Measurements from ENCODE around the gene TIGD7. TPM values are rescaled to one million over a fixed set of nuclear protein-coding genes. Genes with fewer than 3 reads are reported as not detected.
A peak's percentile ranks its signal among the peaks of the same experiment; 100 is the strongest.
"Not testable (repeated sequence)": the region's sequence is repeated elsewhere in the genome, so short reads cannot be mapped to it uniquely, and the experiment has no call there.

The TIGD7 gene
- total RNA-seq, 1 experiment from 2014 or later = 5.5 TPM

GRCh38 chr16:3274490-3274889 lies 30.7 kb downstream of the TIGD7 start:
- ChIA-PET POLR2A (ENCODE audit: unreplicated experiment) (interaction anchor here (0.5 kb wide), 1 partner anchor 116 kb away, joined by 13 read pairs; no protein-coding TSS in a partner anchor), CTCF (no interaction called here)
- Histone ChIP-seq H3K36me3 (ENCODE audit: low read depth, low read length) (no peaks in the 10 kb centered on the region), H3K9ac (ENCODE audit: low read length) (no peak overlapping the region), H3K4me1 (ENCODE audit: insufficient read depth, low read length) (no peaks in the 10 kb centered on the region), H3K4me2 (ENCODE audit: low read length) (no peak overlapping the region), H2AFZ (ENCODE audit: low read length) (no peak overlapping the region), H4K20me1 (ENCODE audit: low read length) (no peaks in the 10 kb centered on the region), H3K27ac (ENCODE audit: low read length) (no peak overlapping the region), H3K9me2 (replicated peaks; ENCODE audit: low read length) (no peaks in the 10 kb centered on the region), H3K4me3 (ENCODE audit: low read length) (no peak overlapping the region), H3K79me2 (ENCODE audit: low read length) (no peaks in the 10 kb centered on the region), H3K27me3 (ENCODE audit: low read length) (no peaks in the 10 kb centered on the region), H3F3A (ENCODE audit: low read length, unreplicated experiment) (no peaks in the 10 kb centered on the region), H3K9me3 (ENCODE audit: low read length) (no peaks in the 10 kb centered on the region)
- BruUV-seq (replicated peaks) = no TSS peak
- TF ChIP-seq EZH2 (IDR thresholded peaks at IDR 0.05; ENCODE audit: low read length, unreplicated experiment) (no peak), EZH2phosphoT487 (IDR thresholded peaks at IDR 0.05; ENCODE audit: borderline replicate concordance, low read length) (no peak)
- TF ChIP-seq, protein P1, sequence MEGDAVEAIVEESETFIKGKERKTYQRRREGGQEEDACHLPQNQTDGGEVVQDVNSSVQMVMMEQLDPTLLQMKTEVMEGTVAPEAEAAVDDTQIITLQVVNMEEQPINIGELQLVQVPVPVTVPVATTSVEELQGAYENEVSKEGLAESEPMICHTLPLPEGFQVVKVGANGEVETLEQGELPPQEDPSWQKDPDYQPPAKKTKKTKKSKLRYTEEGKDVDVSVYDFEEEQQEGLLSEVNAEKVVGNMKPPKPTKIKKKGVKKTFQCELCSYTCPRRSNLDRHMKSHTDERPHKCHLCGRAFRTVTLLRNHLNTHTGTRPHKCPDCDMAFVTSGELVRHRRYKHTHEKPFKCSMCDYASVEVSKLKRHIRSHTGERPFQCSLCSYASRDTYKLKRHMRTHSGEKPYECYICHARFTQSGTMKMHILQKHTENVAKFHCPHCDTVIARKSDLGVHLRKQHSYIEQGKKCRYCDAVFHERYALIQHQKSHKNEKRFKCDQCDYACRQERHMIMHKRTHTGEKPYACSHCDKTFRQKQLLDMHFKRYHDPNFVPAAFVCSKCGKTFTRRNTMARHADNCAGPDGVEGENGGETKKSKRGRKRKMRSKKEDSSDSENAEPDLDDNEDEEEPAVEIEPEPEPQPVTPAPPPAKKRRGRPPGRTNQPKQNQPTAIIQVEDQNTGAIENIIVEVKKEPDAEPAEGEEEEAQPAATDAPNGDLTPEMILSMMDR (conservative IDR thresholded peaks at IDR 0.05; ENCODE audit: low read depth, low read length) = no peak
- DNase-seq (peak; percentile 2), ATAC-seq (no peak; the same call in 1 of the 2 replicates)
- intact Hi-C loops (cut with micrococcal nuclease) = no loop called here

- ATAC-seq; H3K79me2 ChIP-seq (ENCODE audit: low read length); H3K27ac ChIP-seq (ENCODE audit: low read length); H3K4me2 ChIP-seq (ENCODE audit: low read length); H2AFZ ChIP-seq (ENCODE audit: low read length); H4K20me1 ChIP-seq (ENCODE audit: low read length); H3K9me3 ChIP-seq (ENCODE audit: low read length); H3K36me3 ChIP-seq (ENCODE audit: low read depth, low read length); intact Hi-C loops (cut with micrococcal nuclease); BruUV-seq (replicated peaks); H3F3A ChIP-seq (ENCODE audit: low read length, unreplicated experiment); H3K4me3 ChIP-seq (ENCODE audit: low read length); H3K4me1 ChIP-seq (ENCODE audit: insufficient read depth, low read length); H3K9ac ChIP-seq (ENCODE audit: low read length); POLR2A ChIA-PET (ENCODE audit: unreplicated experiment); DNase-seq; H3K9me2 ChIP-seq (replicated peaks; ENCODE audit: low read length); H3K27me3 ChIP-seq (ENCODE audit: low read length); CTCF ChIA-PET: not testable (repeated sequence)
These were observed 33.9 kb downstream of the TIGD7 start for GRCh38 chr16:3271281-3271680.

DNA sequence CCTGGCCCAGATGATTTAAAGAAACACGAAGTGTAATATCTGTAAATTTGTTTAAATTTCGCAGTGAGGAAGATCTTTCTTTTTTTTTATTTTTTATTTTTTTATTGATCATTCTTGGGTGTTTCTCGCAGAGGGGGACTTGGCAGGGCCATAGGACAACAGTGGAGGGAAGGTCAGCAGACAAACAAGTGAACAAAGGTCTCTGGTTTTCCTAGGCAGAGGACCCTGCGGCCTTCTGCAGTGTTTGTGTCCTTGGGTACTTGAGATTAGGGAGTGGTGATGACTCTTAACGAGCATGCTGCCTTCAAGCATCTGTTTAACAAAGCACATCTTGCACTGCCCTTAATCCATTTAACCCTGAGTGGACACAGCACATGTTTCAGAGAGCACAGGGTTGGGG lies 34.5 kb downstream of the TIGD7 start:
- H3K36me3 ChIP-seq (ENCODE audit: low read depth, low read length); ATAC-seq; CTCF ChIA-PET; BruUV-seq (replicated peaks); H2AFZ ChIP-seq (ENCODE audit: low read length); H3K27me3 ChIP-seq (ENCODE audit: low read length); H3F3A ChIP-seq (ENCODE audit: low read length, unreplicated experiment); POLR2A ChIA-PET (ENCODE audit: unreplicated experiment); H3K27ac ChIP-seq (ENCODE audit: low read length); H3K4me2 ChIP-seq (ENCODE audit: low read length); H4K20me1 ChIP-seq (ENCODE audit: low read length); H3K79me2 ChIP-seq (ENCODE audit: low read length); intact Hi-C loops (cut with micrococcal nuclease); H3K4me1 ChIP-seq (ENCODE audit: insufficient read depth, low read length); H3K9me2 ChIP-seq (replicated peaks; ENCODE audit: low read length); H3K4me3 ChIP-seq (ENCODE audit: low read length); H3K9me3 ChIP-seq (ENCODE audit: low read length); DNase-seq; H3K9ac ChIP-seq (ENCODE audit: low read length): not testable (repeated sequence)

DNA sequence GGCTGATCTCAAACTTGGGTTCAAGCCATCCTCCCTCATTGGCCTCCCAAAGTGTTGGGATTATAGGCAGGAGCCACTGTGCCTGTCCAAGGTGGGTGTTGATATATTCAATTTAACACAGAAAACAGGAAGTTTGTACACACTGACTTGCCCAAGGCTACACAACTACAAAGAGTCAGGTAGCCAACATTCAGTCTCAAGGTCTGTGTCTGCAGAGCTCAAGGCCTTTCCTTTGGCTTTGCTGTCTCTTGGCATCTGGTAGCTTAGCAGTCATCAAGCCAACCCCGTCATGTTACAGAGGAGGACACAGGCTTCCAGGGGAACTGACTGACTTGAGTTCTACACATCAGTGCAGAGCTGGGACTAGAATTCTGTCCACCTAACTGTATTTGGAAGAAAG lies 36.9 kb downstream of the TIGD7 start:
- Histone ChIP-seq H3F3A (ENCODE audit: low read length, unreplicated experiment) (no peaks in the 10 kb centered on the region), H3K4me2 (ENCODE audit: low read length) (no peak overlapping the region), H3K9ac (ENCODE audit: low read length) (no peak overlapping the region), H4K20me1 (ENCODE audit: low read length) (no peaks in the 10 kb centered on the region), H3K4me1 (ENCODE audit: insufficient read depth, low read length) (peaks cover 6% of the 10 kb centered on the region; the same call in 1 of the 2 replicates), H3K36me3 (ENCODE audit: low read depth, low read length) (no peaks in the 10 kb centered on the region), H3K79me2 (ENCODE audit: low read length) (no peaks in the 10 kb centered on the region), H3K27me3 (ENCODE audit: low read length) (no peaks in the 10 kb centered on the region), H3K4me3 (ENCODE audit: low read length) (no peak overlapping the region), H3K9me2 (replicated peaks; ENCODE audit: low read length) (no peaks in the 10 kb centered on the region), H2AFZ (ENCODE audit: low read length) (no peak overlapping the region), H3K9me3 (ENCODE audit: low read length) (no peaks in the 10 kb centered on the region), H3K27ac (ENCODE audit: low read length) (no peak overlapping the region)
- TF ChIP-seq, protein P1 (conservative IDR thresholded peaks at IDR 0.05; ENCODE audit: low read depth, low read length) = no peak
- no peak for TF ChIP-seq EZH2 (IDR thresholded peaks at IDR 0.05; ENCODE audit: low read length, unreplicated experiment)
- TF ChIP-seq EZH2phosphoT487 (IDR thresholded peaks at IDR 0.05; ENCODE audit: borderline replicate concordance, low read length) = no peak
- ChIA-PET POLR2A (ENCODE audit: unreplicated experiment) (no interaction called here), CTCF (no interaction called here)
- intact Hi-C loops (cut with micrococcal nuclease) = no loop called here
- no TSS peak for BruUV-seq (replicated peaks)
- no peak for ATAC-seq
- no peak for DNase-seq
